GM18867 (cell line): Measurements from ENCODE around the gene NAA15.
"Not testable (repeated sequence)": the region's sequence is repeated elsewhere in the genome, so short reads cannot be mapped to it uniquely, and the experiment has no call there.

Experiments used
- ATAC-seq: cut with Tn5 transposase; IDR thresholded peaks from one replicate; pipeline ENCODE4 v1.9.1; 2021; ENCODE audit warnings: mild to moderate bottlenecking, moderate library complexity; ENCODE audit not compliant: unreplicated experiment

NAA15 gene

GRCh38 chr4:139301113-139301820 lies at the start of gene NAA15:
Gene NAA15, plus strand, starts transcription at chr4:139301505. Its CDS starts 273 bp downstream, at chr4:139301778.
- ATAC-seq: peak; percentile 88

GRCh38 chr4:139253046-139253445 lies 48.3 kb upstream of the NAA15 start:
- no peak for ATAC-seq

DNA sequence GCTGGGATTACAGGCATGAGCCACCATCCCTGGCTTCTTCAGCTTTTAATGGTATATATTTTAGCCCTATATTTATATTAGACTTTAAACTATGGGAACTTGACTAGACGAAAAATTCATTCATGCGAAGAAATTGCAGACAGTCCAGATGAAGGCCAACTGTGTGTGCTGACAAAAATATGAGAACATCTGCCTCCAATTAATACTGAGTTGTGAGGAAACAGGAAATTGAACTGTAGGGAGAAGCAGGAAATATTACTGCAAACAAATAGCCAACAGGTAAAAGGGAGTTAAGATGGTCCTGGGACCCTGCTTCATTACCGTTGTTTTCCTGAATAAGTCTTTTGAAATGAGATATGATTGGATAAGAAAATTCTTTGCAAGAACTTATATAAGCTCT lies 47.6 kb upstream of the NAA15 start:
- no peak for ATAC-seq

DNA sequence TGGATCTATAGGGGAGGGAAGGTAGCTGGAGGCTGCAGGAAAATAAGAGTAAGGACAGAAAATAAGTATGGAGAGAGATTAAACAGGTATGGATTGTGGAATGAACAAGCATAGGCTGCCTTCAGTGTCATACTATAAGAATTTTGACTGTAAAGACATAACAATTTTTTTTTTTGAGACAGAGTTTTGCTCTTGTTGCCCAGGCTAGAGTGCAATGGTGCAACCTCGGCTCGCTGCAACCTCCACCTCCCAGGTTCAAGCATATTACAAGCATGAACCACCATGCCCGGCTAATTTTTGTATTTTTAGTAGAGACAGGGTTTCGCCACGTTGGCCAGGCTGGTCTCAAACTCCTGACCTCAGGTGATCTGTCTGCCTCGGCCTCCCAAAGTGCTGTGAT lies 45.7 kb upstream of the NAA15 start:
- not testable (repeated sequence) for ATAC-seq

GRCh38 chr4:139256349-139256748 lies 45.0 kb upstream of the NAA15 start:
- no peak for ATAC-seq

DNA sequence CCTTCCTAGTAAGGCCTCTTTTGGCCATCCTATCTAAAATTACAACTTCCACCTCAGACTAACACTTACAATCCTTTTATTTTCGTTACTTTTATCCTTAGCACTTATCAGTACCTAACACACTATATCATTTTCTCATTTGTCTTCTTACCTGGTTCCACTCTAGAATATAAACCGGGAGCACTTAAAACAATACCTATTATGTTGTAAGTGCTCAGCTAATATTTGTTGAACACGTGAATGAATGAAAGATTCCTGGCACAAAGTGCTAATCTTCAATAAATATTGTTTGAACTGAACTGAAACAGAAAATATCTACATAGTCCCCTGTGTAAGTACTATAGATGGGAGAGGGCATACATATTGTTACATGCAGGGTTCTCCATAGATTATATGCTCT lies 35.7 kb upstream of the NAA15 start:
- no peak for ATAC-seq

GRCh38 chr4:139266208-139266582 lies 35.1 kb upstream of the NAA15 start:
- no peak for ATAC-seq

DNA sequence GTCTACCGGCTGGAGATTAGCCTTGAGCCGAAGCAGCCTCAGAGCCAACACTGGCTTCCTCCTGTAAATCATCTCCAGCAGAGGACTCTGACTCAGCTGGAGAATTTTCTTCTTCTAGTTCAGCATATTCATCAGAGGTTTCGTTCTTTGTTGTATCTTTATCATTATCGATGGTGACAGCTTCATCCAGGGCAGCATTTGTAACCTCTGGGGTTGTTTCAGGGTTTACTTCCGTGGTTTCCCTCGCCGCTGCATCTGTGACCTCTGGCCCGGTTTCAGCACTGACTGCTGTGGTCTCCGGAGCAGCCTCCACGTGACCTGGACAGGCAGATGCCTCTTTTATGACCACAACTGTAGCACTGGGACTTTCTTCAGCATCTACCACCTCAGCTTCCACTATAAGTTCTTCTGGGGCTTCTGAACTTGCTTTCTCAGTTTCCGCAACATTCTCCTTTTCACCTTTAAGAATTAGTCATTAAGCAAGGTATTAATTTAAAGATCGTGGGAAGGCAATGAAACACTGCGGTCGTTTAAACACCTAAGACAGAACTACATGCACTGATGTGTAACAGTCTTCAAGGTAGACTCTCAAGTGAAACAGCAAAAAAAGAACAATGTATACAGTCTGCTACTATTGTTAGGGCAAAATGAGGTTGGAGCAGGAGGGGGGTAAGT lies 34.6 kb upstream of the NAA15 start:
- ATAC-seq: peak; percentile 97

GRCh38 chr4:139267301-139267700 lies 34.0 kb upstream of the NAA15 start:
- ATAC-seq: no peak

DNA sequence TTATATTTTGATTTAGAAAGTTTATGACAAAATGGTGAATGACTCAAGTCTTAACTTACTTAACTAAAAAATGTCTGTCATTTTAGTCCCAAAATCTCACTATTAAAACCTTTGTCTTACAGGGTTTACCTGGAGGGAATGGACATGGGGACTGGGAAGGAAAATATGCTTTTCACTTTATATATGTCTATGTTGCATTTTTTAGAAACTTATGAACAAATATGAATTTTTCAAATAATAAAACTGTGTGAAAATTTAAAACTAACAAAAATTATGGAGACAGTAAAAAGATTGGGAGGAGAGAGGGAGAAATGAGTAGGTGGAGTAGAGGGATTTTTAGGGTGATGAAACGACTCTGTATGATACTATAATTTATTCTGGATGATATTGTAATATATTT lies 27.5 kb upstream of the NAA15 start:
- ATAC-seq: no peak

DNA sequence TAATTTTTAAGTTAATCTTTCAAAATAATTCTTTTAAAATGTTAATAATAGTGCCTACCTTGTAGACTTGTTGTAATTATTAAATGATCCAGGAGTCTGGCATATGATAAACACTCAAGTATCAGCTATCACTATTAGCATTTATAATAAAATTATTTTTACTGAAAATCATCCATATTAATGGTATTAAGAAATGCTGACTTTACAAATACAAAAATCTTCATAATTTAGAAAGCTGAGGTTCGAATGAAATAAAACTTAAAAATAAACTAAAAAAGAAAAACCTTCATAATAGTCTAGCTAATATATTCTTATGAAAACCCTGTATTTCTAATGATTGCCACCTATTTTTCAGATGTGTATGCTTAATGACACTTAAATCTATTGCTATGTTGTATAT lies 26.5 kb upstream of the NAA15 start:
- ATAC-seq: no peak

DNA sequence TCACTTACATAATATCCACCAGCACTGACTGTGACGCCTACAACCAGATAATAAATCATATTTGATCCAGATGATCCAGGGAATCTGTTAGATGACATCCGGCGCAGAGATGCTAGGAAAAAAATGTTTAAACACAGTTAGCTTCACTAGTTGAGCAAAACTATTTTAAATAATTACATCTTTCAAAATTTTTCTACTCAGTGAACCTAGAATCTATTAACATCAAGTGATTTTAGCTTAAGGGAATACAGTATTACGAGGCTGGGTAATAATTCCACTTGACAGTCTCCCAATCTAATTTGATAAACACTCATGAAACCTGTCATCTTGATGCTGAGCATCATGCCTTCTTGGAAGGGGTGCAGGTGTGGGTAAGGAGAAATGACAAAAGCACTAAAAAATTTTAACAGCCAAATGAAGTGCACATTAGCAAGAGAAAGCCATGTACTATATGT lies 26.0 kb upstream of the NAA15 start:
- ATAC-seq: no peak

DNA sequence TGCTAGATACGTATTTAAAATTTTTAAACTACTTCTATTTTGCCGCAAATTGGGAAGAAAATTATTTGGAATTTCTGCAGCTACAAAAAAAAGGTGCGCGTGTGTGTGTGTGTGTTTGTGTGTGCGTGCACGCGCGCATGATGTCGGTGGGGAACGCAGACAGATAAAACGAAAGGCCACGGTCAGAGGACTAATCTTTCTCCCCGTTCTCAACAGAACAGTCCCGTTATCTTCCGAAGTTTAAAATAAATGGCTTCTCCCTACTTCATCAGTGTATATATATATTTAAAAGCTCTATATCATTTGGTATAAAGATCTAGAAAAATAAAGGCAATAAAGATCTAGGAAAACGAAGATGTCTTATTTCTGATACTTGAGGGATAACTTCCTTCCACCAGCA lies 22.8 kb upstream of the NAA15 start:
- ATAC-seq: no peak

- ATAC-seq: no peak
Observed at GRCh38 chr4:139278912-139279759, 22.2 kb upstream of the NAA15 start.

DNA sequence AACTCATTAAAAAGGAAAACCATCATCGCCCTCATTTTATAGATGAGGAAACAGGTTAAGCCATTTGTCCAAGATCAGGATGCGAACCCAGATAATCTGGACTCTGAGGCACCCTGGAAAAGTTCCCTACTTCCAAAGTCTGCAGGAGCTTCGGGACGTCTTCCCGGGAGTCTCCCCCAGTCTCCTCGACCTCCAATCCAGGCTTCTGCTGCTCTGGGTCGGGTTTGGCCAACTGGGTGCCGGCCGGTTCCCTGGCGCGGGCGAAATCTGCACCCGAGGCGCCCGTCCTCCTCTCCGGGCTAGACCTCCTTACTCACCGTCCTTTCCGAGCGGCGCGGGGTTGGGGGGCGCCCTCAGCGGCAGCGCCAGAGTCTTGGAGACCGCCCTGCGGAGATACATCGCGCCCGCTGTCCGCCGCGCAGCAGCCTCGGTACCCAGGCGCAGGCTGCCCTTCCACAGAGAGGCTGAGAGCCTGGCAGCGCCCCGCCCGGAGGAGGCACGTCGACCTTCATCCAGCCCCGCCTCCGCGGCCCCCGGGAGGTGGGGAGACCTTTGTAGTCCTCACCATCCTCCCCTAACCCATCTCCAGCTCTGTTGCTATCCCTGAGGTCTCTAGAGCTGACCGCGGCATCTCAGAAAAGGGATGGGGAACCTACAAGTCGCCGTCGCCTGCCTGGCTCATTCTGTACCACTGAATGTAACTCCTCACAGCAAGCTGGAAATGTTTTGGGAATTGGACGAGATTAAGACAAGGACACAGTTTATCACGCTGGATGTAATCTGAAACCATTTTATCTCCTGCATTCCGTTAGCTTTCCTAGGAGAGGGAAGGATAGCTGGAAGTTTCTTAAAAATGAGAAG lies 21.3 kb upstream of the NAA15 start, which contains the start of gene MGARP:
Gene MGARP (minus strand): TSS at position 466 of the 861 bp plus-strand sequence. CDS start 67 bp downstream, at position 399.
- peak; percentile 50 for ATAC-seq

DNA sequence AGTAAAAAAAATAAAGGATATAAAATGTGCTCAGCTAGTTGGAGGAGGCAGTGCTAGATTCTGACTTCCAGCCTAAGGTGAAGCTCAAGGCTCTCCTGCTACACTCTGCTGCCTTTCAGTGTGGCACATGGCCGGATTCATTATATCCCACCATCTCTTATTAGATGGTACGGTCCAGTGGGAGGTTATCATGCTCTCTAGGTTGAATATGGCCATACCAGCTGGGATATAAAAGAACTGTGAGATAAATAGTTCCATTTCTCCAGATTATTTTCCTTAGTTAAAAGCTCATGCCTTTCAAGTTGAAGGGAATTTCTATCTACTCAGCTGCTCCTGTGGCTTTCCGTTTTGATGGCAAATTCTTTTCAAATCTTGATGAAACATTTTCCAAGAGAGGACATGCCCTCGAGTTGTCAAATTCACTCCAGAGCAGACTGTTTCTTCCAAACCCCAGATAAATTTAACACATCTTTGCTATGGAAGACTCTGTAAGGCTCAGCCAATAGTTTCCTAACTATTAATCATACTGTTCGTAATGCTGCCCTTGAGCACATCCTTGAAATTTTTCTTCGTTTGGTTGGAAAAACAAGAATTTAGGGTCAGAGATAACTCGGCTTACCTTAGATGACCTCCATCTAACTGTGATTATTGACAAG lies 19.1 kb upstream of the NAA15 start:
- no peak for ATAC-seq

GRCh38 chr4:139282721-139283075 lies 18.6 kb upstream of the NAA15 start:
- ATAC-seq: no peak

- ATAC-seq: no peak
Observed at GRCh38 chr4:139286186-139286698, 15.1 kb upstream of the NAA15 start.

DNA sequence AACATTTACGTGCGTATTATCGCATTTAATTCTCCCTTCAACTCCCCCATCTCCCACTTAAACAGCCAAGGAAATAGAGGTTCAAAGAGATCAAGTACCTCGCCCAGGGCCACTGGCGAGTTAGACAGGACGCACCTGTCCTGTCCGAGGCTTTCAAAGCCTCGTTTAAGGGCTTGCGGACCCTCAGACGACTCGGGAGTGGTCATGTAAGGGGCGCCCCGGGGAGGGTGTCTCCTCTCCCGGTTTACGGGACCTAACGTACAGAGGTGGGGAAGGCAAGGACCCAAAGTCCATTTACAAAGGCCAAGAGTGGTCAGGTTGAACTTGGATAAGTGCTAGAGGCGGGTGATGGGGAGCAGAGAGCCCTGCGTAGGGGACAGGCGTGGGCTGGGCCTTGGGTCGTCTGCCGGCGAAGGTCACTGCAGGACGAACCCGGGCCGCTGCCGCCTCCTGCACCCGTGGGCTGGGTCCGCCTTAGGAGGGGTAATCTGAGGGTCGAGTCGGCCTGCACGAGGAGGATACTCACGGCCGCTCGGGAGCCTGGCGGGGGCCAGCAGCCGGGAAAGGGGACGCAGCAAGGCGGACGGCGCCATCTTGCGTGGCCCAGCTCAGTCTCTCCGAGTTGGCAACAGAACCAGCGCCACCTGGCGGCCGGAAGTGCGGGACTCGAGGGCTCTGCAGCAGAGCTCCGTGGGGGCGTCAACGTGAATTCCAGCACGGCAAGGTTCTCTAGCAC lies 5.9 kb upstream of the NAA15 start:
- ATAC-seq: peak; percentile 93
